Coronary artery (tissue), 2 donors: ENCODE measurements around the gene COX7A2.

Experiments
- DNase-seq: peaks from one replicate; pipeline ENCODE4 v3.0.0-alpha.2; 2017; ENCODE audit warnings: low spot score
- H3K27ac ChIP-seq, 2 donors: fragments of 200-600 bp; sonication (generic); one replicate each; pipeline ENCODE4 v1.5.1; 2016 to 2019
- H3K4me3 ChIP-seq: fragments of 200-600 bp; sonication (generic); 2 replicates; pipeline ENCODE4 v1.5.1; 2016; ENCODE audit warnings: mild to moderate bottlenecking, moderate library complexity
- TF ChIP-seq, protein P1 (sequence below): fragments of 200-600 bp; sonication (generic); IDR thresholded peaks from one replicate; pipeline ENCODE4 v1.5.1; 2019; ENCODE audit warnings: antibody characterized with exemption

COX7A2 gene

GRCh38 chr6:75287424-75287823, 43.8 kb upstream of the COX7A2 start:
- no peak overlapping the region for H3K27ac ChIP-seq
- no peak overlapping the region for H3K4me3 ChIP-seq
- DNase-seq, result no peak
- TF ChIP-seq, protein P1, sequence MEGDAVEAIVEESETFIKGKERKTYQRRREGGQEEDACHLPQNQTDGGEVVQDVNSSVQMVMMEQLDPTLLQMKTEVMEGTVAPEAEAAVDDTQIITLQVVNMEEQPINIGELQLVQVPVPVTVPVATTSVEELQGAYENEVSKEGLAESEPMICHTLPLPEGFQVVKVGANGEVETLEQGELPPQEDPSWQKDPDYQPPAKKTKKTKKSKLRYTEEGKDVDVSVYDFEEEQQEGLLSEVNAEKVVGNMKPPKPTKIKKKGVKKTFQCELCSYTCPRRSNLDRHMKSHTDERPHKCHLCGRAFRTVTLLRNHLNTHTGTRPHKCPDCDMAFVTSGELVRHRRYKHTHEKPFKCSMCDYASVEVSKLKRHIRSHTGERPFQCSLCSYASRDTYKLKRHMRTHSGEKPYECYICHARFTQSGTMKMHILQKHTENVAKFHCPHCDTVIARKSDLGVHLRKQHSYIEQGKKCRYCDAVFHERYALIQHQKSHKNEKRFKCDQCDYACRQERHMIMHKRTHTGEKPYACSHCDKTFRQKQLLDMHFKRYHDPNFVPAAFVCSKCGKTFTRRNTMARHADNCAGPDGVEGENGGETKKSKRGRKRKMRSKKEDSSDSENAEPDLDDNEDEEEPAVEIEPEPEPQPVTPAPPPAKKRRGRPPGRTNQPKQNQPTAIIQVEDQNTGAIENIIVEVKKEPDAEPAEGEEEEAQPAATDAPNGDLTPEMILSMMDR, result no peak

DNA sequence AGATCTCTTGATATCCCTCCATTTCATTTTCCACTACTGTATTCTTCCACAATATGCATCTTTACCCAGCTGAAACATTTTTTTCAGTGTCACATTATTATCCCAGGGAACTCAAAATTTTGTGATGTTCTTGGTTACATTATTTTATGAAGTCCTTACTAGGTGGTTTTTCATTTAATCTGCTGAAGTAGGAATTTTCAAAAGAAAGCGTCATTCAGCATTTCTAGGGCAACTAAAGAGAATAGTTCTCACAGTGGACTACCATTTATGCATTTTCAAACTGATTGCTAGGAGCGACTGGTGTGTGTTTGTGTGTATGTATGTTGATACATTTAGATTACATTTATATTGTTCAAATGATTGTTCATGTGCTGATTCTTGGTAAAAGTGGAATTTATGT, 43.4 kb upstream of the COX7A2 start:
- TF ChIP-seq, protein P1, result no peak
- no peak overlapping the region for H3K27ac ChIP-seq
- DNase-seq, result no peak
- no peak overlapping the region for H3K4me3 ChIP-seq

DNA sequence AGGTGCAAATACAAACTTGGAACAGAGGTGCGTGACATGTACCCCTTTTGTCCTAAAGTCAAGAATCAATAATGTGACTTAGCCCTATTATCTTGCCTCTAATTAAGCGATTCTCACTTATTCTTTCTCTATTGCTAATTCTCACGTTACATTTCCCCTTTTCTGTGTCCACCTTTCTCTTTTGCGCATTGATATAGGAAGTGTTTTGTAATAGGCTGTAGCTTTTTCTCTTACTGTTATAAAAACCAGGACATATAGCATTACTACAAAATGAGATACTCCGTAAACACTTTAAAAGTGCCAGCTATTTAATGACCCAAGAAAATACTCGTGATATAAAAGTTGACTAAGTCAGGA, 41.7 kb upstream of the COX7A2 start:
- Histone ChIP-seq H3K4me3 (peak overlapping the region; percentile 89), H3K27ac (peak overlapping the region; percentile 91)
- TF ChIP-seq, protein P1, result no peak
- no peak for DNase-seq

- peak within 1 kb of the TSS; percentile 91 for H3K27ac ChIP-seq
- peak within 1 kb of the TSS; percentile 89 for H3K4me3 ChIP-seq
- peak; percentile 98 for DNase-seq
- TF ChIP-seq, protein P1, result no peak
Observed at GRCh38 chr6:75284632-75285282, 41.2 kb upstream of the COX7A2 start, which contains the start of gene TMEM30A. Gene TMEM30A (minus strand): TSS chr6:75284792. CDS start chr6:75284638, 154 bp downstream.

GRCh38 chr6:75283907-75284631, 40.5 kb upstream of the COX7A2 start:
- DNase-seq, result no peak
- H3K4me3 ChIP-seq, result peak overlapping the region; percentile 89
- TF ChIP-seq, protein P1, result no peak
- peak overlapping the region; percentile 91 for H3K27ac ChIP-seq

GRCh38 chr6:75282706-75283105, 39.1 kb upstream of the COX7A2 start:
- no peak overlapping the region for H3K27ac ChIP-seq
- no peak for DNase-seq
- TF ChIP-seq, protein P1, result no peak
- H3K4me3 ChIP-seq, result peak overlapping the region; percentile 89

DNA sequence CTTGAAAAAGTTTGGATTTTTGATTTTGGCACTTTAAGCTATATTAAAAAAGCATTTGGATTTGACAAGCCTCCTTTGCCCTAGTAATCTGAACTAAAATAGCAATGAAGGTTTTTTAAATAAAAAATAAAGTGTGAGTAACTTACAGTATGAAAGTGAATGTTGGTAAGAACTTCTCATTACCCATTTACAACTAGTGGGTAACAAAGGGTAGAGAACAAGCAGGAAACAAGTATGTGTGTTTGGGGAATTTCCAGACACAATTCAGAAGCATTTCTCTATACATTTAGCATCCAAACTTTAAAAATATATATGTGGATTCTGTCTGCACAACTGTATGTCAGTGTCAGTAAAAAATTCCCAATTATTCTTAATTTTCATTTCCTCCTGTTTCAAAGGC, 38.1 kb upstream of the COX7A2 start:
- peak overlapping the region; percentile 31 for H3K4me3 ChIP-seq
- TF ChIP-seq, protein P1, result no peak

More for the DNA sequence above, 38.1 kb upstream of the COX7A2 start:
- no peak overlapping the region for H3K27ac ChIP-seq
- no peak for DNase-seq
